Stimulated activated CD4-positive, alpha-beta T cell treated with anti-CD3 and anti-CD28 coated beads, Interleukin-4, amount 100 ng/mL, for 4 hours (primary cell): ENCODE results near the gene ELP1.

Experiments used
- DNase-seq, 2 experiments: peaks; one replicate each; pipeline ENCODE4 v3.0.0-alpha.2; 2020

Gene ELP1

GRCh38 chr9:108880738-108881316 lies 53.1 kb downstream of the ELP1 start:
- no peak for DNase-seq

GRCh38 chr9:108877524-108877923 lies 56.4 kb downstream of the ELP1 start:
- no peak for DNase-seq

- DNase-seq, result no peak
Observed at GRCh38 chr9:108876425-108876824, 57.5 kb downstream of the ELP1 start.

DNA sequence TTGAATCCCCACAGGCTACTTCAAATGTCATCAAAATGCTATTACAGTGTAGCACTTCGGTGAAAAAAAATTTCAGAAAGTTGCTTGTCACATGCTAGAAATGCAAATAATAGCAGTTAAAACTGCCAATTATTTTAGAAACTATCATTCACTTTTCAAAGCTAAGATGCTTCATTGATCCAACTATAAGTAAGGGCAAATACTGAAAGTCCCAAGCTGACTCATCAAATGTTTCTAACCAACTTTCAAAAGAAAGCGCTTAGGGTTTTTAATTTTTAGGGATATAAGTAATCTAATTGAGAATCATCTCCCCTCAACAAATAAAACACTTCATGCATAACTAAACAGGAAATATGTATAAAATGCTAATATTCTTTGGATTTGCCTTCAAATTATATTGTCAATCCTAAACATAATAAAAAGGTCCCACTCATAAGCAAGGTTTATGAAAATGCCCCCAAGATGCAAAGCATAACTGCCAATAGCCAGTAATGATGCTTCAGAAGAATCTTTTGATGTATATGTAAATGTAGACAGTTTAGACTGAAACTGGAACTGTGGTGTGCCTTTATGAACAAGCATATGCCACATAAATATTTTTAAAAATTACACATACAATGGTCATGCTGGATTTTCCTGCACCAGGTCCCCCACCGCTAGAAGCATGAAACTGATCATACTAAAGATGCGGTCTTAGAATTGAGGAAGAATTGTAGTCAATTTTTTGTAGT lies 59.7 kb downstream of the ELP1 start:
- no peak for DNase-seq

DNA sequence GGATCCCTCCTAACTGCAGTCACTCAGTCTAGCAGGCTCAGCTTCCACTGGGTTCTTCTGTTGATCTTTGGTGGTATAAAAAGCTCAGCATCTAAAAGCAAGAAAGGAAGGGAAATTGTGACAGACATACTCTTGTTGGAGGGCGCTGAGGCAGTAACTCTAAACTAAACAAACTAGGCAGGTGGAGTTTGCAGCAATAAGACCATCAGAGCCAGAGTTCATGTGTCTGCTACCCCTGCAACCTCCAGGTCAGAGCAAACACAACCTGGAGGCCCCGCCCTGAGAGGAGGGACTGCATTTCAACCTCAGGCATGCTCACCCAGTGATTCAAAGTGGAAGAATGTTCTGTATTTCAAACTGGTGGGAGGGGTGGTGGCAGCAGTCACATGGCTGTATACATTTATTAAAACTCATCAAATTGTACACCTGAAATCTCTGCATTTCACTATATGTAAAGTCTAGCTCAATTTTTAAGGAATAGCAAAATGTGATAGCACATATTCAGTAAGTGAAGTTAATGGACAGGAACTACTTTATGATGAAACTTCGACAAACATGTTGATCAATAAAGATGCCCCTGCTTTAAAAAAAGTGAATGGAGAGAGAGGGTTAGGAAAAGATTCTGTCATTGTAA lies 64.7 kb downstream of the ELP1 start:
- no peak for DNase-seq

- DNase-seq, result no peak
Observed at GRCh38 chr9:108867829-108868228, 66.1 kb downstream of the ELP1 start.

DNA sequence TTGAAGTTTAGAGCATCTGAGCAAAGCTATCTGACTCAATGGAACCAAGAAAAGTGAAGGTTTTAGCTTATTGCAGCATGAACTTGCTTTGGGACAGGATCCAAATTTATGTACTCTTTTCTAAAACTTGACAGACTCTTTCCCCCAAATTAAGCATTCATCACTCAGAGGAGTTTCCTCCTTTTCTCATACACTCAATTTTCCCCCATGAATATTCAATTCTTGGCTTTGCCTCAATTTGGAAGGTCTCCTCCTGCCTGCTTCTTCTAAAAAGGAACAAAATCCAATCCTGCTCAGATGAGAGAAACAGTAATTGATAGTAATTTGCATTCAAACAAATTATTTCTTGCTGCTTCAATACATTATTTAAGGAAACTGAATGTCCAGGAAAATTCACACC lies 66.8 kb downstream of the ELP1 start:
- no peak for DNase-seq

- DNase-seq, result no peak
Observed at GRCh38 chr9:108866001-108866420, 67.9 kb downstream of the ELP1 start.

GRCh38 chr9:108865037-108865436 lies 68.9 kb downstream of the ELP1 start:
- no peak for DNase-seq

DNA sequence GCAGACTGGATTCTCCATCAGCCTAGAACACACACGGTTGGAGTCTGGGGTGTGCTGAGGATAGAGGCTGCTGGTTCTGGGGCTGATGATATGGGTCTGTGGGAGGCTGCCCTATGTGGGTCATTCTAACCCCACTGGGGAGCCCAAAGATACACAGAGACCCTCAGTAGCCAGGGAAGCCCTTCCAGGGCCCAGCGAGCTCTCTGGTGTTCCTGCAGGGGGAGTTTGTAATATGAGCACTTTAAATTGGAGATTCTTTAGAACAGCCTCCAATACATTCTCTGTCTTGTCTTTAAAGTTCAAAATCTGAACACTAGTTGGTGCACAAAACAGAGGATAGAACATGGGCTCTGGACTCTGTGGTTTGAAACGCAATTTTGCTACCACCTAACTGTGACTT lies 69.5 kb downstream of the ELP1 start:
- DNase-seq, result no peak

- no peak for DNase-seq
Observed at GRCh38 chr9:108863891-108864290, 70.0 kb downstream of the ELP1 start.

DNA sequence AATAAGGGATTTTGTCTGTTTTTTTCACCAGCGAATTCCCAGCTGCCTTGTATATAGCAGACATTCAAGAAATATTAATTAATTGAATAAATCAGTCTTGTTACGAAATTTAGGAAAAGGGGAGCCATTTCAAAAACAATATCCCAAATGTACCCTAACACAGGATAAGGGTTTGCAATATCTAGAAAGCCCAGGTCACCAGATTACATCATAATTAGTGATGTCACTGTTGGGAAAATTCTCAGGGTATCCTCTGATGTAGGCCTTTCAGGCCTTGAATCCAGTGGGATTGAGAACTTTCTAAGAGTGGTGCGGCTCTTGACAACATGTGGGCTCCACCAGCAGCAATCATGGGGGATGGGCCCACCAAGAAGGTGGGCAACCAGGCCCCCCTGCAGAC lies 71.9 kb downstream of the ELP1 start, which contains the start of gene ACTL7A:
Gene ACTL7A (plus strand): TSS at position 270 of the 400 bp plus-strand sequence. CDS start 57 bp downstream, at position 327.
- DNase-seq, result no peak

- no peak for DNase-seq
Observed at GRCh38 chr9:108861464-108861863, 72.5 kb downstream of the ELP1 start.

DNA sequence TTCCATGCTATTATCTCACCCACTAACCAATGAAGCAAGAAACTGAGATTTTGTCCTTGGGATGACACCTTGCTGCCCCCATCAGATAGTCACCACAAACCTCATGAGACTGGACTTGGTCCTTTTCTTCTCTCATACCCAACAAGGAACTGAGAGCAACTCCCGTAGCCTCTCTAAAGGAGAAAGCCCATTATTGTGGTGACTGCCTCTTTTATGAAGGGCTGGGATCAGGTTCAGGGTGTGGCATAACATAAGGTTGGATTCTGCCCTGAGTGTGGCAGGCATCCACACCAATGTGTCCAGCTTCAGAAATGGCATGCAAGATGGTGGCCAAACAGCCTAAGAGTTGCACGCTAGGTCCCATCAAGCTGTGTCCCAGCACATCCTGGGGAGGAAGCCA lies 73.2 kb downstream of the ELP1 start:
- no peak for DNase-seq

DNA sequence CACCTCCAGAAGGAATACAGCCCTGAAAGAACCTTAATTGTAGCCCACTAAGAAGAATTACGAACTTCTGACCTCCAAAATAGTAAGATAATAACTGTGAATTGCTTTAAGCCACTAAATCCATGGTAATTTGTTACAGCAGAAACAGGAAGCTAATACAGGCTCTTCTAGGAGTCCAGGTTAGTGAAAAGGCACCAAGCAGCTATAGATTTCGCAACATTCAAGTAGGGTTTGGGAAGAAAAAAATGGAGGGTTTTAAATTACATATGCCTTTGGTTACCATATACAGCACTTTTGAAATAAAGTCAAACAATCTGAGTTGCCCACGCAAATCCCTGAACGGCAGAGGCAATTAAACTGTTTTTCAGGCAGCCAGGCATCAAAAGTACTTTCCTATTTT lies 73.6 kb downstream of the ELP1 start:
- DNase-seq, result no peak

- DNase-seq, result no peak
Observed at GRCh38 chr9:108859459-108860114, 74.3 kb downstream of the ELP1 start.

- DNase-seq, result no peak
Observed at GRCh38 chr9:108857572-108857971, 76.4 kb downstream of the ELP1 start.

DNA sequence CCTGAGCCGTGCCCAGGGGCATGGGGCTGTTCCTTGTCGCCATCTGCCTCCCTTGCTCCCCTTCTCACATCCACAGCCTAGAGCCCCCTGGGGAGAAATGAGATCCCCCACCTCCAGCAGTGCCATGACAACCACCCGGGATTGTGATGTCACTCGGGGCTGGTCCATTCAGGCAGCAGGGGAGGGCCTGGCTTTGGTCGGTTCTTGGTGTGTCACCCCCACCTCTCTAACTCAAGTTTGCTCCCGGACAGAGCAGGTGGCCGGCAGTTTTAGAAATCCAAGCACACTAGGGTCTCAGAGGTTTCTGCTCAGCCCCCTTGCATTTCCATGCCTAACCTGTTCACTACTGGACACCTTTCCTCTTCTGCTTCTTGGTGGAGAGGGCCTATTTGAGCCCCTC lies 78.0 kb downstream of the ELP1 start, which contains the start of gene ACTL7B:
Gene ACTL7B (minus strand): TSS at position 99 of the 400 bp plus-strand sequence. CDS start 56 bp downstream, at position 43.
- DNase-seq, result no peak

DNA sequence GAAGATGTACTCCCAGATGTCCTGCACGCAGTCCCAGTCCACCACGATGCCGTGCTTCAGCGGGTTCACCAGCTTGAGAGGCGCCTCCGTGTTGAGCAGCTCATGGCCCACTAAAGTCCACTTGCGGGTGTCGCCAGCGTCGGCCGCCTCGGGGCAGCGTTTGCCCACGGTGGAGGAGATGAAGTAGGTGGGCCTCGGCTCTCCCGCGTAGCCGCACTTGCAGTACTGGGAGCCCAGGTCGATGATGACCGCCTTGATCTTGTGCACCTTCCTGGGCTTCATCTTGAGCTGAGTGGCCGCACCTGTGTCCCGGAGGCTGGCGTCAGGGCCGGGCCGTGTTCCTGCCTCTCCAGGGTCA lies 78.4 kb downstream of the ELP1 start:
- DNase-seq, result no peak

- no peak for DNase-seq
Observed at GRCh38 chr9:108854641-108855528, 79.0 kb downstream of the ELP1 start.

- DNase-seq, result no peak
Observed at GRCh38 chr9:108854094-108854493, 79.8 kb downstream of the ELP1 start.

GRCh38 chr9:108852079-108852478 lies 81.8 kb downstream of the ELP1 start:
- no peak for DNase-seq

- DNase-seq, result no peak
Observed at GRCh38 chr9:108851138-108851537, 82.8 kb downstream of the ELP1 start.
